GM23248 (cell line): ENCODE measurements around the gene GNG2. TPM values are rescaled to one million over a fixed set of nuclear protein-coding genes. Genes with fewer than 3 reads are reported as not detected.

Experiments
- DNase-seq: peaks from one replicate; pipeline ENCODE4 v3.0.0-alpha.2; 2015
- H2AFZ ChIP-seq: fragments of 200-600 bp; sonication (generic); 2 replicates; pipeline ENCODE4 v1.6.1; 2016; ENCODE audit warnings: antibody characterized with exemption
- H3F3A ChIP-seq: fragments of 200-600 bp; sonication (generic); 2 replicates; pipeline ENCODE4 v1.6.1; 2016; ENCODE audit warnings: mild to moderate bottlenecking, antibody characterized with exemption, mixed run types; ENCODE audit not compliant: insufficient read depth
- H3K27ac ChIP-seq: fragments of 200-600 bp; sonication (generic); 2 replicates; pipeline ENCODE4 v1.5.1; 2016; ENCODE audit warnings: mild to moderate bottlenecking
- H3K27me3 ChIP-seq: fragments of 200-600 bp; sonication (generic); replicated peaks from 2 replicates; pipeline ENCODE4 v1.6.1; 2016; ENCODE audit warnings: mild to moderate bottlenecking; ENCODE audit not compliant: insufficient read depth
- H3K36me3 ChIP-seq: fragments of 200-600 bp; sonication (generic); 2 replicates; pipeline ENCODE4 v1.6.1; 2016; ENCODE audit warnings: low read depth, mild to moderate bottlenecking
- H3K4me1 ChIP-seq: fragments of 200-600 bp; sonication (generic); 2 replicates; pipeline ENCODE4 v1.6.1; 2016; ENCODE audit warnings: mild to moderate bottlenecking; ENCODE audit not compliant: insufficient read depth
- H3K4me2 ChIP-seq: fragments of 200-600 bp; sonication (generic); one replicate; pipeline ENCODE4 v1.6.1; 2016; ENCODE audit warnings: mild to moderate bottlenecking; ENCODE audit not compliant: unreplicated experiment
- H3K4me3 ChIP-seq: fragments of 200-600 bp; sonication (generic); 2 replicates; pipeline ENCODE4 v1.5.1; 2016; ENCODE audit warnings: mild to moderate bottlenecking
- H3K79me2 ChIP-seq: fragments of 200-600 bp; sonication (generic); 2 replicates; pipeline ENCODE4 v1.6.1; 2016; ENCODE audit warnings: mild to moderate bottlenecking; ENCODE audit not compliant: insufficient read depth
- H3K9ac ChIP-seq: fragments of 200-600 bp; sonication (generic); 2 replicates; pipeline ENCODE4 v1.6.1; 2016; ENCODE audit warnings: mild to moderate bottlenecking
- H3K9me2 ChIP-seq: fragments of 200-600 bp; sonication (generic); 2 replicates; pipeline ENCODE4 v1.6.1; 2016; ENCODE audit warnings: mixed run types, mild to moderate bottlenecking, moderate library complexity; ENCODE audit not compliant: insufficient read depth
- H3K9me3 ChIP-seq: fragments of 200-600 bp; sonication (generic); one replicate; pipeline ENCODE4 v1.6.1; 2017; ENCODE audit warnings: low read depth
- H4K20me1 ChIP-seq: fragments of 200-600 bp; sonication (generic); 2 replicates; pipeline ENCODE4 v1.6.0; 2016; ENCODE audit not compliant: insufficient read depth
- EZH2 ChIP-seq: fragments of 200-600 bp; sonication (generic); IDR thresholded peaks from 2 replicates; pipeline ENCODE4 v1.6.1; 2018; ENCODE audit warnings: antibody characterized with exemption, mild to moderate bottlenecking; ENCODE audit not compliant: insufficient read depth, poor library complexity, severe bottlenecking
- EZH2phosphoT487 ChIP-seq: fragments of 200-600 bp; sonication (generic); IDR thresholded peaks from 2 replicates; pipeline ENCODE4 v1.6.1; 2018; ENCODE audit warnings: antibody characterized with exemption, moderate library complexity, mild to moderate bottlenecking, low read depth; ENCODE audit not compliant: insufficient read depth
- WGBS, 2 experiments: methylation state at CpG; one replicate each; pipeline ENCODE4 v1.1.6; 2015 to 2017; ENCODE audit warnings: low lambda C conversion rate in 2 of 2, low coverage in 1 of 2; ENCODE audit errors: missing lambda C conversion rate in 2 of 2; 5-methylcytosine and 5-hydroxymethylcytosine counted together
- in situ Hi-C: fragments of 300-500 bp; cut with MboI; formaldehyde crosslinking; loops from 2 replicates; pipeline ENCODE4 v1.15.0; 2020
- polyA plus RNA-seq: library from polyadenylated mRNA; unstranded; fragments of >200 nt; fragmentation: Nextera tagmentation; extraction: Ambion mirVana; gene quantifications from 2 replicates; pipeline ENCODE4 v1.2.1, GENCODE V29; 2016
- total RNA-seq: library from RNA; depleted of rRNA; stranded (reverse); fragments of >200 nt; shearing (Covaris generic); gene quantifications from 2 replicates; pipeline ENCODE4 v1.2.3, GENCODE V29; 2014

The GNG2 gene
- total and polyA plus RNA-seq, 2 experiments from 2014 or later: 13.8 to 16.5 TPM

- no peak for DNase-seq
- TF ChIP-seq EZH2 (no peak), EZH2phosphoT487 (no peak)
Observed at GRCh38 chr14:51818748-51819380, 41.5 kb upstream of the GNG2 start.

GRCh38 chr14:51821822-51822221 is 38.6 kb upstream of the GNG2 start:
- H3K4me2 ChIP-seq: no peak overlapping the region
- H3K27ac ChIP-seq: no peak overlapping the region
- H3K36me3 ChIP-seq: no peaks in the 10 kb centered on the region
- TF ChIP-seq EZH2 (no peak), EZH2phosphoT487 (no peak)
- no peaks in the 10 kb centered on the region for H3K9me2 ChIP-seq
- in situ Hi-C loops: no loop called here
- peaks cover 24% of the 10 kb centered on the region for H3K4me1 ChIP-seq
- H4K20me1 ChIP-seq: no peaks in the 10 kb centered on the region
- H3K79me2 ChIP-seq: no peaks in the 10 kb centered on the region
- no peaks in the 10 kb centered on the region for H3K9me3 ChIP-seq
- H3K4me3 ChIP-seq: no peak overlapping the region
- no peak overlapping the region for H2AFZ ChIP-seq
- H3K27me3 ChIP-seq: no peaks in the 10 kb centered on the region
- H3F3A ChIP-seq: peaks cover 20% of the 10 kb centered on the region
- no peak overlapping the region for H3K9ac ChIP-seq
- DNase-seq: peak; percentile 54

More at GRCh38 chr14:51818748-51819380, 41.5 kb upstream of the GNG2 start:
- Histone ChIP-seq H3K79me2 (no peaks in the 10 kb centered on the region), H3K4me2 (no peak overlapping the region), H3K4me3 (no peak overlapping the region), H3K4me1 (peaks cover 17% of the 10 kb centered on the region), H3K9ac (no peak overlapping the region), H3K9me2 (no peaks in the 10 kb centered on the region), H3K9me3 (no peaks in the 10 kb centered on the region), H4K20me1 (no peaks in the 10 kb centered on the region), H3F3A (peaks cover 16% of the 10 kb centered on the region), H3K27me3 (no peaks in the 10 kb centered on the region), H3K27ac (no peak overlapping the region), H3K36me3 (no peaks in the 10 kb centered on the region), H2AFZ (no peak overlapping the region)
- in situ Hi-C loops: no loop called here
- WGBS, 2 experiments: 56 to 60% methylated on average over 9 of the region's 9 CpGs

- peak; percentile 22 for DNase-seq
- in situ Hi-C loops: no loop called here
- no peaks in the 10 kb centered on the region for H3K9me2 ChIP-seq
Observed at GRCh38 chr14:51822499-51822898, 37.9 kb upstream of the GNG2 start.

GRCh38 chr14:51823706-51824105 is 36.7 kb upstream of the GNG2 start:
- no peaks in the 10 kb centered on the region for H3K27me3 ChIP-seq
- no peaks in the 10 kb centered on the region for H4K20me1 ChIP-seq
- no peak overlapping the region for H2AFZ ChIP-seq
- no peak overlapping the region for H3K27ac ChIP-seq
- 88 to 93% methylated on average over 6 of the region's 6 CpGs for WGBS, 2 experiments
- no peak overlapping the region for H3K4me2 ChIP-seq
- DNase-seq: no peak
- TF ChIP-seq EZH2phosphoT487: no peak
- TF ChIP-seq EZH2: no peak
- H3K9me2 ChIP-seq: no peaks in the 10 kb centered on the region
- no peaks in the 10 kb centered on the region for H3K9me3 ChIP-seq
- peaks cover 39% of the 10 kb centered on the region for H3F3A ChIP-seq
- in situ Hi-C loops: no loop called here
- H3K9ac ChIP-seq: no peak overlapping the region
- no peaks in the 10 kb centered on the region for H3K79me2 ChIP-seq
- H3K4me3 ChIP-seq: no peak overlapping the region
- no peaks in the 10 kb centered on the region for H3K36me3 ChIP-seq
- H3K4me1 ChIP-seq: peaks cover 41% of the 10 kb centered on the region

More at GRCh38 chr14:51822499-51822898, 37.9 kb upstream of the GNG2 start:
- H4K20me1 ChIP-seq: no peaks in the 10 kb centered on the region
- peaks cover 27% of the 10 kb centered on the region for H3F3A ChIP-seq
- H3K9ac ChIP-seq: no peak overlapping the region
- no peak overlapping the region for H2AFZ ChIP-seq
- 38 to 44% methylated on average over 2 of the region's 2 CpGs for WGBS, 2 experiments
- H3K79me2 ChIP-seq: no peaks in the 10 kb centered on the region
- no peaks in the 10 kb centered on the region for H3K27me3 ChIP-seq
- no peaks in the 10 kb centered on the region for H3K36me3 ChIP-seq
- peaks cover 29% of the 10 kb centered on the region for H3K4me1 ChIP-seq
- no peak overlapping the region for H3K27ac ChIP-seq
- no peak overlapping the region for H3K4me3 ChIP-seq
- H3K9me3 ChIP-seq: no peaks in the 10 kb centered on the region
- H3K4me2 ChIP-seq: no peak overlapping the region
- TF ChIP-seq EZH2phosphoT487 (no peak), EZH2 (no peak)
